GM23248 (cell line): ENCODE data around the gene CES2. TPM values are rescaled to one million over a fixed set of nuclear protein-coding genes. Genes with fewer than 3 reads are reported as not detected.
"Not testable (repeated sequence)": the region's sequence is repeated elsewhere in the genome, so short reads cannot be mapped to it uniquely, and the experiment has no call there.

Experiments
- DNase-seq: peaks from one replicate; pipeline ENCODE4 v3.0.0-alpha.2; 2015
- H2AFZ ChIP-seq: fragments of 200-600 bp; sonication (generic); 2 replicates; pipeline ENCODE4 v1.6.1; 2016; ENCODE audit warnings: antibody characterized with exemption
- H3F3A ChIP-seq: fragments of 200-600 bp; sonication (generic); 2 replicates; pipeline ENCODE4 v1.6.1; 2016; ENCODE audit warnings: mild to moderate bottlenecking, antibody characterized with exemption, mixed run types; ENCODE audit not compliant: insufficient read depth
- H3K27ac ChIP-seq: fragments of 200-600 bp; sonication (generic); 2 replicates; pipeline ENCODE4 v1.5.1; 2016; ENCODE audit warnings: mild to moderate bottlenecking
- H3K27me3 ChIP-seq: fragments of 200-600 bp; sonication (generic); replicated peaks from 2 replicates; pipeline ENCODE4 v1.6.1; 2016; ENCODE audit warnings: mild to moderate bottlenecking; ENCODE audit not compliant: insufficient read depth
- H3K36me3 ChIP-seq: fragments of 200-600 bp; sonication (generic); 2 replicates; pipeline ENCODE4 v1.6.1; 2016; ENCODE audit warnings: low read depth, mild to moderate bottlenecking
- H3K4me1 ChIP-seq: fragments of 200-600 bp; sonication (generic); 2 replicates; pipeline ENCODE4 v1.6.1; 2016; ENCODE audit warnings: mild to moderate bottlenecking; ENCODE audit not compliant: insufficient read depth
- H3K4me2 ChIP-seq: fragments of 200-600 bp; sonication (generic); one replicate; pipeline ENCODE4 v1.6.1; 2016; ENCODE audit warnings: mild to moderate bottlenecking; ENCODE audit not compliant: unreplicated experiment
- H3K4me3 ChIP-seq: fragments of 200-600 bp; sonication (generic); 2 replicates; pipeline ENCODE4 v1.5.1; 2016; ENCODE audit warnings: mild to moderate bottlenecking
- H3K79me2 ChIP-seq: fragments of 200-600 bp; sonication (generic); 2 replicates; pipeline ENCODE4 v1.6.1; 2016; ENCODE audit warnings: mild to moderate bottlenecking; ENCODE audit not compliant: insufficient read depth
- H3K9ac ChIP-seq: fragments of 200-600 bp; sonication (generic); 2 replicates; pipeline ENCODE4 v1.6.1; 2016; ENCODE audit warnings: mild to moderate bottlenecking
- H3K9me2 ChIP-seq: fragments of 200-600 bp; sonication (generic); 2 replicates; pipeline ENCODE4 v1.6.1; 2016; ENCODE audit warnings: mixed run types, mild to moderate bottlenecking, moderate library complexity; ENCODE audit not compliant: insufficient read depth
- H3K9me3 ChIP-seq: fragments of 200-600 bp; sonication (generic); one replicate; pipeline ENCODE4 v1.6.1; 2017; ENCODE audit warnings: low read depth
- H4K20me1 ChIP-seq: fragments of 200-600 bp; sonication (generic); 2 replicates; pipeline ENCODE4 v1.6.0; 2016; ENCODE audit not compliant: insufficient read depth
- EZH2 ChIP-seq: fragments of 200-600 bp; sonication (generic); IDR thresholded peaks from 2 replicates; pipeline ENCODE4 v1.6.1; 2018; ENCODE audit warnings: antibody characterized with exemption, mild to moderate bottlenecking; ENCODE audit not compliant: insufficient read depth, poor library complexity, severe bottlenecking
- EZH2phosphoT487 ChIP-seq: fragments of 200-600 bp; sonication (generic); IDR thresholded peaks from 2 replicates; pipeline ENCODE4 v1.6.1; 2018; ENCODE audit warnings: antibody characterized with exemption, moderate library complexity, mild to moderate bottlenecking, low read depth; ENCODE audit not compliant: insufficient read depth
- WGBS, 2 experiments: methylation state at CpG; one replicate each; pipeline ENCODE4 v1.1.6; 2015 to 2017; ENCODE audit warnings: low lambda C conversion rate in 2 of 2, low coverage in 1 of 2; ENCODE audit errors: missing lambda C conversion rate in 2 of 2; 5-methylcytosine and 5-hydroxymethylcytosine counted together
- in situ Hi-C: fragments of 300-500 bp; cut with MboI; formaldehyde crosslinking; loops from 2 replicates; pipeline ENCODE4 v1.15.0; 2020
- polyA plus RNA-seq: library from polyadenylated mRNA; unstranded; fragments of >200 nt; fragmentation: Nextera tagmentation; extraction: Ambion mirVana; gene quantifications from 2 replicates; pipeline ENCODE4 v1.2.1, GENCODE V29; 2016
- total RNA-seq: library from RNA; depleted of rRNA; stranded (reverse); fragments of >200 nt; shearing (Covaris generic); gene quantifications from 2 replicates; pipeline ENCODE4 v1.2.3, GENCODE V29; 2014; rRNA removed

Gene CES2
- total and polyA plus RNA-seq, 2 experiments from 2014 or later: 32.3 to 37.6 TPM

DNA sequence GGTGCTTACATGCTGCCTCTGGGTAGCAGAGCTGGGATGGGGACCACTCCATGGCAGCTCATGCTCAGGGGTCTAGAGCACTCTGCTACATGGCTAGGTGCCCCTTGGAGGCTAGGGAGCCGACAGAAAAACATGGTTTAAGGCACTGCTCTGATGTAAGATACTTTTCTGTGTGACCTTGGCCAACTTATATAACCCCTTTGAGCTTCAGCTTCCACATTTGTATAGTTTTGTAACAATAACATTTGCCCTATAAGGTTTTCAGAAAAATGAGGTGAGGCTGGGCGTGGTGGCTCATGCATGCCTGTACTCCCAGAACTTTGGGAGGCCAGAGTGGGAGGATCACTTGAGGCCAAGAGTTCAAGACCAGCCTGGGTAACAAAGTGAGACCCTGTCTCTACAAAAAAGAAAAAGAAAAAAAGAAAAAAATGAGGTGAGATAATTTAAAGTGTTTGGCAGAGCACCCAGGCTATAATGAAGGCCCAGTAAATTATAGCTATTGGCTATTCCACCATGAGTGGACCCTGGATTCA, 56.3 kb downstream of the CES2 start:
- H3K9me2 ChIP-seq: no peaks in the 10 kb centered on the region
- 69 to 76% methylated on average over 2 of the region's 2 CpGs for WGBS, 2 experiments
- no peaks in the 10 kb centered on the region for H3K9me3 ChIP-seq
- no peak overlapping the region for H3K4me2 ChIP-seq
- H3K9ac ChIP-seq: no peak overlapping the region
- H3F3A ChIP-seq: peaks cover 2% of the 10 kb centered on the region; the same call in 1 of the 2 replicates
- no peaks in the 10 kb centered on the region for H3K27me3 ChIP-seq
- H2AFZ ChIP-seq: no peak overlapping the region
- no peak overlapping the region for H3K4me3 ChIP-seq
- in situ Hi-C loops: no loop called here
- H3K79me2 ChIP-seq: no peaks in the 10 kb centered on the region
- DNase-seq: no peak
- H3K4me1 ChIP-seq: no peaks in the 10 kb centered on the region
- no peaks in the 10 kb centered on the region for H3K36me3 ChIP-seq
- no peak for TF ChIP-seq EZH2phosphoT487
- TF ChIP-seq EZH2: no peak
- no peak overlapping the region for H3K27ac ChIP-seq
- no peaks in the 10 kb centered on the region for H4K20me1 ChIP-seq

DNA sequence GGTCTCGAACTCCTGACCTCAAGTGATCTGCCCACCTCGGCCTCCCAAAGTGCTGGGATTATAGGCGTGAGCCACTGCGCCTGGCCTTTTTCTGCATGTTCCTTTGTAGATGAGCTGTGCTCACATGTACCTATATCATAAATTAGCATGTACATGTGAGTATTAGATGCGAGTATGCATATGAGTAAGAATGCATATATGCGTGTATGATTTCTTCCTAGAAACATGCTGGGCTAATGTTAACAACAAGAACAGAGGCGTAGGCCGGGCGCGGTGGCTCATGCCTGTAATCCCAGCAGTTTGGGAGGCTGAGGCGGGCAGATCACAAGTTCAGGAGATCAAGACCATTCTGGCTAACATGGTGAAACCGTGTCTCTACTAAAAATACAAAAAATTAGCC, 58.2 kb downstream of the CES2 start:
- H3K79me2 ChIP-seq, H3F3A ChIP-seq, H2AFZ ChIP-seq, in situ Hi-C loops, H3K36me3 ChIP-seq, H3K4me1 ChIP-seq, H4K20me1 ChIP-seq, H3K9me3 ChIP-seq, H3K27me3 ChIP-seq, H3K4me2 ChIP-seq, H3K9ac ChIP-seq, DNase-seq, H3K27ac ChIP-seq, H3K9me2 ChIP-seq, H3K4me3 ChIP-seq: not testable (repeated sequence)
- 90 to 92% methylated on average over 12 of the region's 12 CpGs for WGBS, 2 experiments

Other genes with a start within 250 kb of the CES2 start
- gene CMTM4, start 238.8 kb upstream of the CES2 start, total RNA-seq: 19.5 and 21.1 TPM in 2 replicates
- 3.2 and 3.5 TPM in 2 replicates for gene CMTM4, start 238.8 kb upstream of the CES2 start, polyA plus RNA-seq
- 80.6 and 89.2 TPM in 2 replicates for gene DYNC1LI2, start 183.9 kb upstream of the CES2 start, total RNA-seq
- 173 TPM in 2 replicates for gene DYNC1LI2, start 183.9 kb upstream of the CES2 start, polyA plus RNA-seq
- gene TERB1, start 133.9 kb upstream of the CES2 start, total RNA-seq: not detected in 2 replicates
- gene TERB1, start 133.9 kb upstream of the CES2 start, polyA plus RNA-seq: not detected in 2 replicates
- 92.5 and 106 TPM in 2 replicates for gene NAE1, start 104.5 kb upstream of the CES2 start, total RNA-seq
- 86.3 and 90.1 TPM in 2 replicates for gene NAE1, start 104.5 kb upstream of the CES2 start, polyA plus RNA-seq
- 0.65 TPM in 1 of 2 replicates, not detected in the other for gene CA7, start 91.1 kb upstream of the CES2 start, total RNA-seq
- gene CA7, start 91.1 kb upstream of the CES2 start, polyA plus RNA-seq: not detected in 2 replicates
- gene PDP2, start 55.0 kb upstream of the CES2 start, total RNA-seq: 3.9 and 38.2 TPM in 2 replicates
- 2.5 and 3.3 TPM in 2 replicates for gene PDP2, start 55.0 kb upstream of the CES2 start, polyA plus RNA-seq
- not detected in 2 replicates for gene CDH16, start 16.6 kb upstream of the CES2 start, total RNA-seq
- not detected in 2 replicates for gene CDH16, start 16.6 kb upstream of the CES2 start, polyA plus RNA-seq
- 0.22 and 1.1 TPM in 2 replicates for gene RRAD, start 10.0 kb upstream of the CES2 start, total RNA-seq
- gene RRAD, start 10.0 kb upstream of the CES2 start, polyA plus RNA-seq: 0.70 and 0.76 TPM in 2 replicates
- gene CIAO2B, start 1.1 kb upstream of the CES2 start, total RNA-seq: 76.1 and 111 TPM in 2 replicates
- 173 and 182 TPM in 2 replicates for gene CIAO2B, start 1.1 kb upstream of the CES2 start, polyA plus RNA-seq
- not detected in 2 replicates for gene CES3, start 25.8 kb downstream of the CES2 start, total RNA-seq
- gene CES3, start 25.8 kb downstream of the CES2 start, polyA plus RNA-seq: not detected in 2 replicates
- gene CES4A, start 53.1 kb downstream of the CES2 start, total RNA-seq: 4.6 and 5.0 TPM in 2 replicates
- 2.6 and 4.5 TPM in 2 replicates for gene CES4A, start 53.1 kb downstream of the CES2 start, polyA plus RNA-seq
- gene CBFB, start 93.6 kb downstream of the CES2 start, total RNA-seq: 53.3 and 63.2 TPM in 2 replicates
- 52.3 and 56.1 TPM in 2 replicates for gene CBFB, start 93.6 kb downstream of the CES2 start, polyA plus RNA-seq
- gene PHAF1, start 174.4 kb downstream of the CES2 start, total RNA-seq: 22.3 and 24.4 TPM in 2 replicates
- gene PHAF1, start 174.4 kb downstream of the CES2 start, polyA plus RNA-seq: 14.3 and 15.2 TPM in 2 replicates
- gene B3GNT9, start 215.5 kb downstream of the CES2 start, total RNA-seq: 73.2 and 88.0 TPM in 2 replicates
- gene B3GNT9, start 215.5 kb downstream of the CES2 start, polyA plus RNA-seq: 24.3 and 24.8 TPM in 2 replicates
- 44.6 and 46.2 TPM in 2 replicates for gene TRADD, start 224.4 kb downstream of the CES2 start, total RNA-seq
- gene TRADD, start 224.4 kb downstream of the CES2 start, polyA plus RNA-seq: 25.9 and 28.1 TPM in 2 replicates
- gene FBXL8, start 224.4 kb downstream of the CES2 start, total RNA-seq: 22.5 and 24.0 TPM in 2 replicates
- gene FBXL8, start 224.4 kb downstream of the CES2 start, polyA plus RNA-seq: 9.8 and 10.3 TPM in 2 replicates
- 6.4 and 10.8 TPM in 2 replicates for gene HSF4, start 229.2 kb downstream of the CES2 start, total RNA-seq
- gene HSF4, start 229.2 kb downstream of the CES2 start, polyA plus RNA-seq: 1.8 and 3.0 TPM in 2 replicates
- gene NOL3, start 235.0 kb downstream of the CES2 start, total RNA-seq: 31.0 and 51.1 TPM in 2 replicates
- 20.3 TPM in 2 replicates for gene NOL3, start 235.0 kb downstream of the CES2 start, polyA plus RNA-seq
- gene MATCAP1, start 248.4 kb downstream of the CES2 start, total RNA-seq: 6.4 and 19.0 TPM in 2 replicates
- gene MATCAP1, start 248.4 kb downstream of the CES2 start, polyA plus RNA-seq: 3.4 and 3.8 TPM in 2 replicates